ENCODE measurements around the gene GTF2A2. TPM values are rescaled to one million over a fixed set of nuclear protein-coding genes. Genes with fewer than 3 reads are reported as not detected.
"Not testable (repeated sequence)": the region's sequence is repeated elsewhere in the genome, so short reads cannot be mapped to it uniquely, and the experiment has no call there.

The GTF2A2 gene
- total RNA-seq, 1 donor from 2014 or later: 61.5 TPM

DNA sequence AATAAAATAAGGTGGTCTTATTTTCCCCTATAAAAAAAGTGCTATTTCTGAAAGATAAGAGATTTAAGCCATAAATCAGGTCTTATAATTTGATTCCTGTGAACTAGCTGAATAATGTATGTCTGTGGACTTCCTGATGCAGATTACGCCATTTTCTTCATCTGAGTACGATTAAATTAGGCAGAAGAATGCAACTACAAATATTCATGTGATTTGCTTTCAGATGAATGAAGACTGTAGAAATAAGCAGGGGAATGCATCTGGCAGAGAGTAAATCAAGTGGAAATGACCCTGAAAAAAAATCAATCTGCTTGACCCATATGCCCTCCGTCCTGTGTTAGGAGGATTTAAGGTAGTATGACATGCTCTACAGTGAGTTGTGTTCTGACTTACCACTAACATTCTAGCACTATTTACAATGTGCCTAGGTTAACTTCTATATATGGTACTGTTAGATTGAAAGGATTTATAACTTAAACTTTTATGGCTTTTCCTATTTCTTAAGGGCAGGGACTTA lies 17.1 kb upstream of the GTF2A2 start:
- DNase-seq (ENCODE audit: low read depth in 2 of 2): no peak

DNA sequence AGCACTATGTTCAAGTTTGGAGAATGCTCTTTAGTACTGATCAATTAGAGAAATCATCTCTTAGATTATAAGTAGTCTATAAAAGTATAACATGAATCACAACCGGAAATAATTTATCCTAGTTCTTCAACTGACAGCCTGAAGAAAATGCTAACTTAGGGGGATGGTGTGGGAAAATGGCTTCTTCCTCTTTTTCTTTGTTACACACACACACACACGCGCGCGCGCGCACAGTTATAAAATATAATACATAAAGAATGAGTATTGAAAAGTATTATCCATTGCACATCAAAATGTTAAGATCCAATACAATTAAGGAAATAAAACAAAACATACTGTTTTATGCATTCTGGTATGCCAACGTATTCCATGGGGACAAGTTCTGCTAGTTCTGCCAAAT lies 11.2 kb upstream of the GTF2A2 start:
- DNase-seq (ENCODE audit: low read depth in 2 of 2): no peak

- no peak for DNase-seq (ENCODE audit: low read depth in 2 of 2)
Measured at GRCh38 chr15:59662260-59662659, 4.9 kb upstream of the GTF2A2 start.

DNA sequence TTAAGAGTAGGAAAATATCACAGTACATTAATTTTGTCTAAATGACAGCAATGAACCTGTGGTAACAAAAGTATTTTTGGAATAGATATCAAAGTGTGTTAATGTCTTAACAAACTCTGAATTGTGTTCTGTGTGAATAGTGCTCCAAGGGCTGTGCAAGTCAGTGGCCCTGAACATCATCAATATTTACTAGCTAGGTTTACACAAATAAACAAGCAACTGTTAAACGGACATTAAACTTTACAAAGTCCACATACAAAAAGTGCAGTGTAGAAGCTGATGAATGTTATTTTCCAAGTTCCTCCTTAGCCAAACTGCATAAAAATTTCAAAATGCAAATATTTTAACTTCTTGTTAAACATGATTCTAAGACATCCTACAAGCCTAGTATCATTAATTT lies 2.1 kb upstream of the GTF2A2 start:
- DNase-seq (ENCODE audit: low read depth in 2 of 2): no peak

- no peak for DNase-seq (ENCODE audit: low read depth in 2 of 2)
Measured at GRCh38 chr15:59657635-59658125, 365 bp upstream of the GTF2A2 start.

DNA sequence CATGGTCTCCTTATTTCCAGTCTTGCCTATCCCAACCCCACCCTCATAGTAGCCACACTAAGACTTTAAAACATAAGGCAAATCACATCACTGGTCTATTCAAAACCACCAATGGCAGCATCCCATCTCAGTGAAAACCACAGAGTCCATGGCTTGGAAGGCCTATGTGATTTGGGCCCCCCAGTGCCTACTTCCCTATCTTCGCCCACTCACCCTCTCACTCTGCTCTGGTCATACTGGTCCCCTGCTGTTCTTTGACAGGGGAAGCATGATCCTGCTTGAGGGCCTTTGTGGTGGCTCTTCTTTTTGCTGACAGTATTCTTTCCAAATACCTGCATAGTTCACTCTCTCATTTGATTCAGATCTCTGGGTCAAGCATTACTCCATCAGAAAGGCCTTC lies 3.3 kb downstream of the GTF2A2 start:
- no peak for DNase-seq (ENCODE audit: low read depth in 2 of 2)

DNA sequence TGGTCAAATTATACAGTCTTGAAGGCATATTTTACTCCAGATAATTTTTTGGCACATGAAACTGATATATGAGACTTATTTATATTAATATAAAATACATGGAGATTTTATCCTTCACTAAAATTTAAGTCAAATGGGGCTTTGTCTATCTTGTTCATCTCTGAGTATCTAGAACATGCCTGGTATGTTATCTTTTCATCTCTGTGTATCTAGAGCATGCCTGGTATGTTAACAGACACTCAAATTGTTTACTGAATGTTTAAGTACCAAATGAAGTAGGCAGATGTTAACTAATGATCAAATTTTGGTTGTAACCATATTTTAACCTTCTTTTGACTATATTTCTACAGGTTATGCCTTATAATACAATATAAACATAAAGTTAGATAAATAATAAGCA lies 7.7 kb downstream of the GTF2A2 start:
- no peak for DNase-seq (ENCODE audit: low read depth in 2 of 2)

GRCh38 chr15:59647085-59647484 lies 10.2 kb downstream of the GTF2A2 start:
- no peak for DNase-seq (ENCODE audit: low read depth in 2 of 2)

DNA sequence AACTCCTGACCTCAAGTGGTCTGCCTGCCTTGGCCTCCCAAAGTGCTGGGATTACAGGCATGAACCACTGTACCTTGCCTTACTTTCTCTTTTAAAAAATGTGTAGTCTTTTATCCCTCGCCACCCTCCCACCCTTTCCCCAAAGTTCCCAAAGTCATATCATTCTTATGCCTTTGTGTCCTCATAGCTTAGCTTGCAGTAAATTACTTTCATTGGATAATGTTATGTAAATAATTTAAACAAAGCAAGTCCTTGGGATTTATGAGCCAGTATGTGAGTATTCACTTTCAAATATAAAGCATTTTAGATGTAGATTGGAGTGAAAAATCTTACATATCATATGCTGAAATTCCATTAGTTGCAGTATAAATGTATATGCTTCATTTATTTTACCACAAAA lies 11.0 kb downstream of the GTF2A2 start:
- DNase-seq (ENCODE audit: low read depth in 2 of 2): no peak

DNA sequence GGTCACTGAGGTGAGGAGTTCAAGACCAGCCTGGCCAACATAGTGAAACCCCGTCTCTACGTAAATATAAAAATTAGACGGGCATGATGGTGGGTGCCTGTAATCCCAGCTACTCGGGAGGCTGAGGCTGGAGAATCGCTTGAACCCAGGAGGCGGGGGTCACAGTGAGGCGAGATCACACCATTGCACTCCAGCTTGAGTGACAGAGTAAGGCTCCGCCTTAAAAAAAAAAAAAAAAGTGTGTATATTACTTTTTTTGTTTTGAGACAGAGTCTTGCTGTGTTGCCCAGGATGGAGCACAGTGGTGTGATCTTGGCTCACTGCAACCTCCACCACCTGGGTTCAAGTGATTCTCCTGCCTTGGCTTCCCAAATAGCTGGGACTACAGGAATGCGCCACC lies 11.5 kb downstream of the GTF2A2 start:
- not testable (repeated sequence) for DNase-seq (ENCODE audit: low read depth in 2 of 2)

DNA sequence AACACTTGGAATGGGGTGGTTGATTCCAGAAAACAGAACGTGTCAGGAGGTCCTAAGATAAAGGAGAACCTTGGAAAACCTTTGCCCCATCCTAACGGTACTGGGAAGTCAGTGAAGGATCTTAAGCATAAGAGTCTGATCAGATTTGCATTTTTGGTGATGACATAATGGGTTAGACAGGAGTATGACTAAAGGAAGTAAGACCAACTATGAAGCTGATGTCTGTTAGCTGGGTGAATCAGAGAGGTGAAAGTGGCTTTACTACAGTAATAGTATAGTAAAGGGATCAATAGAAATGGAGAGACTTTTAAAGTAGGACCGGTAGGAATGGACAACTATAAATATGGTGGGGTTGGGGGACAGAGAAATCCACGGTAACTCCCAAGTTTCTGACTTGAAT lies 12.6 kb downstream of the GTF2A2 start:
- DNase-seq (ENCODE audit: low read depth in 2 of 2): no peak

GRCh38 chr15:59642351-59642750 lies 15.0 kb downstream of the GTF2A2 start:
- DNase-seq (ENCODE audit: low read depth in 2 of 2): no peak

GRCh38 chr15:59637507-59637906 lies 19.8 kb downstream of the GTF2A2 start:
- DNase-seq (ENCODE audit: low read depth in 2 of 2): not testable (repeated sequence)

- DNase-seq (ENCODE audit: low read depth in 2 of 2): no peak
Measured at GRCh38 chr15:59636184-59636583, 21.1 kb downstream of the GTF2A2 start.

GRCh38 chr15:59632714-59633113 lies 24.6 kb downstream of the GTF2A2 start:
- no peak for DNase-seq (ENCODE audit: low read depth in 2 of 2)

DNA sequence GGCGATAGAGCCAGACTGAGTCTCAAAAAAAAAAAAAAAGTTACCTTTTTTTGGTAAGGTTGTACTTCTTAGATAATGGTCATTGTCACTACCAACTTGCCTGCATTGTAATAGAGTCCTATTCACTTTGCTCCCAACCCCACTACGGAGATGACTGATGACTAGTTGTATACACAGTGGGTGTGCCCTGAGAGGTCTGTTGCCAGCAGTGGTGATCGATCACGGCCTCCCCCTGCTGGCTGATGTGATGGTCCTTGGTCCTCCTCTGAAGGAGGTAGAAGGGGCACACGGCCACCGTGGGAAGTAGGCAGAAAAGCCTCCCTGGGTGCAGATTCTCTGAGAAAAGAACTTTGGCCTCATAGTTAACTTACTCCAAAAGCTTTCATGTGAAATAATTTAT lies 35.0 kb downstream of the GTF2A2 start:
- peak in 1 of 2 donors; percentile 59 for DNase-seq (ENCODE audit: low read depth in 2 of 2)

DNA sequence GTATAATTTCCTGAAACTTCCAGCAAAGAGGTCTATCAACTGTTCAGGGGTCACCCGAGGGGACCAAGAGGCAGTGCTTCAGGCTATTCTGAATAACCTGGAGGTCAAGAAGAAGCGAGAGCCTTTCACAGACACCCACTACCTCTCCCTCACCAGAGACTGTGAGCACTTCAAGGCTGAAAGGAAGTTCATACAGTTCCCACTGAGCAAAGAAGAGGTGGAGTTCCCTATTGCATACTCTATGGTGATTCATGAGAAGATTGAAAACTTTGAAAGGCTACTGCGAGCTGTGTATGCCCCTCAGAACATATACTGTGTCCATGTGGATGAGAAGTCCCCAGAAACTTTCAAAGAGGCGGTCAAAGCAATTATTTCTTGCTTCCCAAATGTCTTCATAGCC lies 38.9 kb downstream of the GTF2A2 start:
- no peak for DNase-seq (ENCODE audit: low read depth in 2 of 2)

DNA sequence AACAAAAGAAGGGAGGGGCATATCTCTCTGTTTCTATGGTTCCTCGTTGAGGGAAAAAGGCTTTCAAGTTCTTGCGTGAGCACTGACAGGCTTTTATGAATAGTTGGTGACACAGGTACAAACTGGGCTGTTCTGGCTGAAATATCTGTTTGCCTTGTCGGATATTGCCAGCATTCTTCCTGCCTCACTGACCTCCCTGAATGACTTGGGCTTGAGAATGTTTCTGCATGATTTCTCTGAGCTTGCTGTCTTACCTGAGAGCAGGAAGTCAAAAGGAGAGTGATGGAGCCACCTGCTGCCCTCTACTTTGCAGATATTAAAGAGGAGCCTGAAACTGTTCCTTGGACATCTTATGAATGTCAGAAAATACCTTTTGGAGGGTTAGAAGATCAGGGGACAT lies 40.9 kb downstream of the GTF2A2 start:
- no peak for DNase-seq (ENCODE audit: low read depth in 2 of 2)

DNA sequence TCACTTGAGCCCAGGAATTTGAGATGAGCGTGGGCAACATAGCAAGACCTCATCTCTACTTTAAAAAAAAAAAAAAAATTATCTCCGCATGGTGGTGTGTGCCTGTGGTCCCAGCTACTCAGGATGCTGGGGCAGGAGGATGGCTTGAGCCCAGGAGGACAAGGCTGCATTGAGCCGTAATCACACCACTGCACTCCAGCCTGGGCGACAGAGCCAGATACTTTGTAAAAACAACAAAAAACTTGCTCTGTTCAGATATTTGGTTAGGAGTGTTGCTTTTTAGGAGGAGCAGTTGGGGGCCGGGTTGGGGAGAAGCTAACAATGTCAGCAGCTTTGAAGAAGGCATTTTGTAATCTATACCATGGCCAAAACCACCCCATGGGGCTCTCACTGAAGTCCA lies 41.7 kb downstream of the GTF2A2 start:
- no peak for DNase-seq (ENCODE audit: low read depth in 2 of 2)

- no peak for DNase-seq (ENCODE audit: low read depth in 2 of 2)
Measured at GRCh38 chr15:59614153-59614552, 43.2 kb downstream of the GTF2A2 start.

DNA sequence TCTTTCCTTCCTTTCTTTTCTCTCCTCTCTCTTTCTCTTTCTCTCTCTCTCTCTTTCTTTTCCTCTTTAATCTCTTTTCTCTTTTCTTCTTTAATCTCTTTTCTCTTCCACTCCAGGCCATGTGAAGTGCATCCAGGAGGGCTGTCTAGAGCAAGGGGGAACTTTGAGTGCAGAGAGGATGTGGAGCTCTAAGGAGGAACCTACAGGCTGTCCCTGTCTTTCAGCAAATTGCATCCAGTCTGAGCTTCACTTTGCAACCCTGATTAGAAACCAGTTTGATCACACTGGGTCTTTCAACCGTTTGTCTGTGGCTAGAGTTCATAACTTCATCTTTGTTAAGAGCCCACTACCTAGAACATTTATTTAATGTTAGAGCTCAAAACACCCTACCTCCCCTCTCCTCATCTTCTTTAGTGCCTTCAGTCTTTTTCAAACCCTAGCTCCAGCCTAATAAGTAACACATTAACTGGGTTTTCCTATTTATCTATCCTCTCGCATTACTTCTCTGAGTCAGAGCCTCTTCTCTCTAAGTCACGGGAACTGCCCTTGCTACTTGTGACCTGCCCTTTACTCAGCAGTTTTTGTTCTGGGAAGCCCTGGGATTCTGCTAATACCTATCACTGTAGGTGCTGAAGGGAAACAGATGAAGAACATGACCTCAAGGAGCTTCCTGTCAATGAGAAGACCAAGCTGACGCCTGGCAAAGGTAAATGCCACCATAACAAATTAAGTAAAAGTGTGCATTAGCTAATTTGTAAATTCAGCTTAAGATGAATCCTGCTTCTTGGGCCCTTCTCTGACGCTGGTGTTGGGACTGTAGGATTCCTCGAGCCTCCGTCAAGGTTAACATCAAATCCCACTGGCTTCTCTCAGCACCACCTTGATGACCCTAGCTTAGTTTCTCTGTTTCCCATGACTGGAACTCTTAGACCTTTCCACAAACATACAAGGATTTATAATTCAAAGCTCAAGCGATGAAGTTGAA lies 45.7 kb downstream of the GTF2A2 start, which contains the start of gene GCNT3:
GCNT3 (plus strand) TSS at position 508 of the 985 bp plus-strand sequence. CDS start 6,456 bp downstream, outside the sequence.
- no peak for DNase-seq (ENCODE audit: low read depth in 2 of 2)

Data from dermis microvascular lymphatic vessel endothelial cell (primary cell).